ENCODE measurements around the gene RPS6KA1. TPM values are rescaled to one million over a fixed set of nuclear protein-coding genes. Genes with fewer than 3 reads are reported as not detected.

The RPS6KA1 gene
- total RNA-seq, 6 donors from 2014 or later: 91.1 to 161 (median 120) TPM

GRCh38 chr1:26542771-26543451 lies 13.3 kb downstream of the RPS6KA1 start:
- Histone ChIP-seq H3K4me1 (peaks cover 39 to 73% (median 58%) of the 10 kb centered on the region in 4 donors), H3K27me3 (no peaks in the 10 kb centered on the region), H3K27ac (peak overlapping the region; percentile 87 to 93 (median 91)), H3K36me3 (peaks cover 0 to 23% (median 15%) of the 10 kb centered on the region in 4 donors), H3K4me3 (peak overlapping the region in 2 of 4 donors; percentile 9 to 24), H3K9me3 (no peaks in the 10 kb centered on the region)
- peak in 1 of 2 donors; percentile 54 for DNase-seq
- TF ChIP-seq POLR2A (IDR thresholded peaks at IDR 0.05): no peak
- TF ChIP-seq POLR2AphosphoS5 (IDR thresholded peaks at IDR 0.05): no peak
- no peak for TF ChIP-seq CTCF (IDR thresholded peaks at IDR 0.05)
- TF ChIP-seq EP300 (IDR thresholded peaks at IDR 0.05): no peak
- 60 to 92% methylated on average over 4 to 9 of the region's 9 CpGs for WGBS, 2 donors
- ATAC-seq (ENCODE audit: low FRiP score in 2 of 2): peak; percentile 1

DNA sequence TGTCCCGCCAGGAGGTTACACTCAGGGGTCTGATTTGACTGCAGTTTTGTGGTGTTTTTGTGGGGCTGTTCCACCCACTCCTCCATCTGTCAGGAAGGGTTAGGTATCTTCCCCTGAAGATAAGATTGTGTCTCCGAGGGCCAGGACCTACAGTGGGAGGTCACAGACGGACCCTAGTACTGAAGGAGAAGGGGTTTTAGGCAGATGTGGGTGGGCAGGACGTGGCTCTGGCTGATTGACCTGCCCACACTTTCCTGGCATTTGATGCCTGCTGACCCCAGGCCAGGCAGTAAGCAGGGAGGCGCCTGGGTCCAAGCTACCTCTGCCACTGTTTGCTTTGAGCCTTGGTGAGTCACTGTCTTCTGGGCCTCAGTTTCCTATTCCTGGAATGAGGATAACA lies 13.9 kb downstream of the RPS6KA1 start:
- peak overlapping the region; percentile 87 to 93 (median 91) for H3K27ac ChIP-seq
- no peak for ATAC-seq (ENCODE audit: low FRiP score in 2 of 2)
- no peak for DNase-seq
- H3K4me3 ChIP-seq: peak overlapping the region in 2 of 4 donors; percentile 9 to 24
- H3K4me1 ChIP-seq: peaks cover 38 to 68% (median 57%) of the 10 kb centered on the region in 4 donors
- TF ChIP-seq CTCF (IDR thresholded peaks at IDR 0.05) (no peak), POLR2A (IDR thresholded peaks at IDR 0.05) (no peak), POLR2AphosphoS5 (IDR thresholded peaks at IDR 0.05) (no peak), EP300 (IDR thresholded peaks at IDR 0.05) (no peak)
- H3K9me3 ChIP-seq: no peaks in the 10 kb centered on the region
- H3K36me3 ChIP-seq: peaks cover 0 to 26% (median 20%) of the 10 kb centered on the region in 4 donors
- WGBS, 2 donors: 57 to 60% methylated on average over 2 to 5 of the region's 5 CpGs
- no peaks in the 10 kb centered on the region for H3K27me3 ChIP-seq

GRCh38 chr1:26544126-26544525 lies 14.6 kb downstream of the RPS6KA1 start:
- TF ChIP-seq EP300 (IDR thresholded peaks at IDR 0.05) (no peak), POLR2A (IDR thresholded peaks at IDR 0.05) (no peak), POLR2AphosphoS5 (IDR thresholded peaks at IDR 0.05) (no peak), CTCF (IDR thresholded peaks at IDR 0.05) (no peak)
- Histone ChIP-seq H3K27me3 (no peaks in the 10 kb centered on the region), H3K4me3 (peak overlapping the region in 1 of 4 donors; percentile 24), H3K36me3 (peaks cover 0 to 26% (median 24%) of the 10 kb centered on the region in 4 donors), H3K27ac (peak overlapping the region; percentile 87 to 93 (median 91)), H3K9me3 (no peaks in the 10 kb centered on the region), H3K4me1 (peaks cover 31 to 62% (median 51%) of the 10 kb centered on the region in 4 donors)
- ATAC-seq (ENCODE audit: low FRiP score in 2 of 2) (no peak), DNase-seq (no peak)
- 72 to 94% methylated on average over 5 of the region's 5 CpGs for WGBS, 2 donors

DNA sequence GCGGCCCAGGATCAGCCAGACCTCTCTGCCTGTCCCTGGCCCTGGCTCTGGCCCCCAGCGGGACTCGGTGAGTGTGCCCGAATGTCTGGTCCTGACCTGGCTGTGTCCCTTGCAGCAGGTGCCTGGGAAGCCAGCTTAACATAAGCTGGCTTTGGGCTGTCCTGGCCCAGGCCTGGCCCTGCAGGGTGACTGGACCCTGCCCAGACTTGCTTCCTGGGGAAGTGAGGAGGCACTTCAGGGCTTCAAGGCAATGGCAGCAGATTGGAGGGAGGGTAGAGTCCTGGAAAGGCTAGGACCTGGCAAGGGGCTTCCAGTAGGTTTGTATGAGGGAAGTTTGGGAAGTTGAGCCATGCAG lies 16.4 kb downstream of the RPS6KA1 start:
- Histone ChIP-seq H3K9me3 (no peaks in the 10 kb centered on the region), H3K27ac (peak overlapping the region; percentile 67 to 92 (median 76)), H3K4me3 (peak overlapping the region in 3 of 4 donors; percentile 40 to 59 (median 44)), H3K36me3 (peaks cover 0 to 36% (median 31%) of the 10 kb centered on the region in 4 donors), H3K4me1 (peaks cover 17 to 43% (median 34%) of the 10 kb centered on the region in 4 donors), H3K27me3 (no peaks in the 10 kb centered on the region)
- ATAC-seq (ENCODE audit: low FRiP score in 2 of 2) (no peak), DNase-seq (no peak)
- WGBS, 2 donors: 87% methylated on average over 3 of the region's 4 CpGs; no CpG with 5 or more reads in 1 of the 2 donors
- peak in 1 of 4 donors; percentile 19 for TF ChIP-seq POLR2A (IDR thresholded peaks at IDR 0.05)
- TF ChIP-seq POLR2AphosphoS5 (IDR thresholded peaks at IDR 0.05): no peak

- peak overlapping the region in 3 of 4 donors; percentile 40 to 59 (median 44) for H3K4me3 ChIP-seq
- 50% methylated on average over 1 to 7 of the region's 8 CpGs for WGBS, 2 donors
- peaks cover 12 to 39% (median 30%) of the 10 kb centered on the region in 4 donors for H3K4me1 ChIP-seq
- DNase-seq: peak in 1 of 2 donors; percentile 48
- no peaks in the 10 kb centered on the region for H3K27me3 ChIP-seq
- ATAC-seq (ENCODE audit: low FRiP score in 2 of 2): no peak
- TF ChIP-seq CTCF (IDR thresholded peaks at IDR 0.05) (no peak), POLR2A (IDR thresholded peaks at IDR 0.05) (no peak), EP300 (IDR thresholded peaks at IDR 0.05) (no peak), POLR2AphosphoS5 (IDR thresholded peaks at IDR 0.05) (no peak)
- H3K9me3 ChIP-seq: no peaks in the 10 kb centered on the region
- peak overlapping the region; percentile 67 to 92 (median 76) for H3K27ac ChIP-seq
- H3K36me3 ChIP-seq: peaks cover under 1 to 40% (median 34%) of the 10 kb centered on the region in 4 donors
Observed at GRCh38 chr1:26546375-26546774, 16.8 kb downstream of the RPS6KA1 start.

Measured in upper lobe of left lung (tissue), 6 donors.